Liver (tissue), 9 donors: ENCODE measurements around the gene KRTAP10-3. TPM values are rescaled to one million over a fixed set of nuclear protein-coding genes. Genes with fewer than 3 reads are reported as not detected.

Experiments
- DNase-seq: peaks from one replicate; pipeline ENCODE4 v3.0.0-alpha.2; 2017; ENCODE audit warnings: low spot score
- H3K27ac ChIP-seq, 2 donors: one replicate each; pipeline ENCODE4 v1.7.0; 2013; ENCODE audit warnings: inconsistent platforms in 2 of 2, low read length in 2 of 2, control low read depth in 1 of 2, low read depth in 1 of 2, mild to moderate bottlenecking in 1 of 2
- H3K27me3 ChIP-seq, 4 donors: one replicate each; pipeline versions ENCODE4 v1.6.1 to v1.7.0; 2013; ENCODE audit warnings: low read length in 3 of 4, inconsistent platforms in 1 of 4, mild to moderate bottlenecking in 1 of 4, moderate library complexity in 1 of 4; ENCODE audit not compliant: control insufficient read depth in 4 of 4, insufficient read depth in 4 of 4
- H3K36me3 ChIP-seq, 4 donors: one replicate each; pipeline versions ENCODE4 v1.6.1 to v1.7.0; 2013; ENCODE audit warnings: low read length in 3 of 4, mild to moderate bottlenecking in 3 of 4, low read depth in 1 of 4, moderate library complexity in 1 of 4; ENCODE audit not compliant: control insufficient read depth in 4 of 4, insufficient read depth in 3 of 4
- H3K4me1 ChIP-seq, 4 donors: one replicate each; pipeline versions ENCODE4 v1.6.1 to v1.7.0; 2013; ENCODE audit warnings: low read length in 3 of 4, mild to moderate bottlenecking in 3 of 4, moderate library complexity in 1 of 4; ENCODE audit not compliant: control insufficient read depth in 4 of 4, insufficient read depth in 4 of 4
- H3K4me3 ChIP-seq, 3 donors: one replicate each; pipeline versions ENCODE4 v1.6.1 to v1.7.0; 2013; ENCODE audit warnings: low read length in 3 of 3, control low read depth in 1 of 3, low read depth in 1 of 3, mild to moderate bottlenecking in 1 of 3
- H3K9ac ChIP-seq, 2 donors: one replicate each; pipeline ENCODE4 v1.7.0; 2013; ENCODE audit warnings: low read length in 2 of 2, mild to moderate bottlenecking in 2 of 2, moderate library complexity in 2 of 2, control low read depth in 1 of 2, low read depth in 1 of 2
- H3K9me3 ChIP-seq, 4 donors: one replicate each; pipeline versions ENCODE4 v1.6.1 to v1.7.0; 2013; ENCODE audit warnings: low read length in 3 of 4; ENCODE audit not compliant: control insufficient read depth in 4 of 4
- ATF3 ChIP-seq: IDR thresholded peaks from 2 replicates; pipeline ENCODE4 v1.6.1; 2016; ENCODE audit warnings: antibody characterized with exemption
- EGR1 ChIP-seq, 2 donors: IDR thresholded peaks; 2 replicates each; pipeline ENCODE4 v1.6.1; 2016 to 2018; ENCODE audit warnings: antibody characterized with exemption in 2 of 2, low read depth in 2 of 2
- FOXA2 ChIP-seq: IDR thresholded peaks from 2 replicates; pipeline ENCODE4 v1.6.1; 2016; ENCODE audit warnings: antibody characterized with exemption
- GABPA ChIP-seq, 2 donors: IDR thresholded peaks in 1 of 2; conservative IDR thresholded peaks in 1 of 2; 2 replicates each; pipeline ENCODE4 v1.6.1; 2016; ENCODE audit warnings: antibody characterized with exemption in 2 of 2, mild to moderate bottlenecking in 1 of 2, moderate library complexity in 1 of 2
- HNF4A ChIP-seq, 2 donors: conservative IDR thresholded peaks; 2 replicates each; pipeline ENCODE4 v1.6.1; 2016; ENCODE audit warnings: antibody characterized with exemption in 2 of 2, mild to moderate bottlenecking in 2 of 2
- JUND ChIP-seq, 2 donors: IDR thresholded peaks; 2 replicates each; pipeline ENCODE4 v1.6.1; 2016; ENCODE audit warnings: antibody characterized with exemption in 2 of 2
- RAD21 ChIP-seq, 2 donors: IDR thresholded peaks; 2 replicates each; pipeline ENCODE4 v1.6.1; 2016; ENCODE audit warnings: antibody characterized with exemption in 2 of 2, mild to moderate bottlenecking in 2 of 2
- WGBS: extraction: QIAGEN DNeasy Blood & Tissue Kit; methylation state at CpG from one replicate; pipeline ENCODE4 v1.1.7; 2013; 5-methylcytosine and 5-hydroxymethylcytosine counted together
- polyA plus RNA-seq, 2 donors: library from polyadenylated mRNA; stranded (reverse) in 1 of 2; unstranded in 1 of 2; fragments of 200-250 nt in 1 of 2; fragments of >200 nt in 1 of 2; fragmentation: Nextera tagmentation in 1 of 2; extraction: Ambion mirVana in 1 of 2; gene quantifications; one replicate each; pipeline versions ENCODE4 v1.2.1 to v1.2.3, GENCODE V29; 2013 to 2015
- total RNA-seq, 2 donors: library from RNA; depleted of rRNA; stranded (reverse); fragments of >200 nt; gene quantifications; one replicate each; pipeline ENCODE4 v1.2.3, GENCODE V29; 2014
- TF ChIP-seq, protein P1 (sequence below): IDR thresholded peaks from 2 replicates; pipeline ENCODE4 v1.6.1; 2016; ENCODE audit warnings: antibody characterized with exemption, mild to moderate bottlenecking
- TF ChIP-seq, protein P2 (sequence below): IDR thresholded peaks from 2 replicates; pipeline ENCODE4 v1.6.1; 2016; ENCODE audit warnings: antibody characterized with exemption
- donor health status: healthy.
- donor health status: healthy.
- donor health status: healthy.
- donor health status: healthy.
- donor health status: healthy.

Gene KRTAP10-3
- total and polyA plus RNA-seq, 4 donors, result not detected

DNA sequence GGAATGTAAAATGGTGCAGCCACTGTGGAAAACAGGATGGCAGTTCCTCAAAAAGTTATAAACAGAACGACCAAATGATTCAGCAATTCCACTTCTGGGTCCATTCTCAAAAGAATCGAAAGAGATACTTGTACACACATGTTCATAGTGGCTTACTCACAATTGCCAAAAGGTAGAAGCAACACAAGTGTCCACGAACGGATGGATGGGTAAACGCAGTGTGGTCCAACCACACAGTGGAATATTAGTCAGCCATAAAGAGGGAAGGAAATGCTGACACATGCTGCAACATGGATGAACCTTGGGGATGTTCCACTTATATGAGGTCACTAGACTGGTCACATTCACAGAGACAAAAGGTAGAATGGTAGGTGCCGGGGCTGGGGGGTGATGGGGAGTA, 23.9 kb downstream of the KRTAP10-3 start:
- no peak overlapping the region for H3K4me3 ChIP-seq
- H3K4me1 ChIP-seq, result no peaks in the 10 kb centered on the region
- TF ChIP-seq, protein P1, sequence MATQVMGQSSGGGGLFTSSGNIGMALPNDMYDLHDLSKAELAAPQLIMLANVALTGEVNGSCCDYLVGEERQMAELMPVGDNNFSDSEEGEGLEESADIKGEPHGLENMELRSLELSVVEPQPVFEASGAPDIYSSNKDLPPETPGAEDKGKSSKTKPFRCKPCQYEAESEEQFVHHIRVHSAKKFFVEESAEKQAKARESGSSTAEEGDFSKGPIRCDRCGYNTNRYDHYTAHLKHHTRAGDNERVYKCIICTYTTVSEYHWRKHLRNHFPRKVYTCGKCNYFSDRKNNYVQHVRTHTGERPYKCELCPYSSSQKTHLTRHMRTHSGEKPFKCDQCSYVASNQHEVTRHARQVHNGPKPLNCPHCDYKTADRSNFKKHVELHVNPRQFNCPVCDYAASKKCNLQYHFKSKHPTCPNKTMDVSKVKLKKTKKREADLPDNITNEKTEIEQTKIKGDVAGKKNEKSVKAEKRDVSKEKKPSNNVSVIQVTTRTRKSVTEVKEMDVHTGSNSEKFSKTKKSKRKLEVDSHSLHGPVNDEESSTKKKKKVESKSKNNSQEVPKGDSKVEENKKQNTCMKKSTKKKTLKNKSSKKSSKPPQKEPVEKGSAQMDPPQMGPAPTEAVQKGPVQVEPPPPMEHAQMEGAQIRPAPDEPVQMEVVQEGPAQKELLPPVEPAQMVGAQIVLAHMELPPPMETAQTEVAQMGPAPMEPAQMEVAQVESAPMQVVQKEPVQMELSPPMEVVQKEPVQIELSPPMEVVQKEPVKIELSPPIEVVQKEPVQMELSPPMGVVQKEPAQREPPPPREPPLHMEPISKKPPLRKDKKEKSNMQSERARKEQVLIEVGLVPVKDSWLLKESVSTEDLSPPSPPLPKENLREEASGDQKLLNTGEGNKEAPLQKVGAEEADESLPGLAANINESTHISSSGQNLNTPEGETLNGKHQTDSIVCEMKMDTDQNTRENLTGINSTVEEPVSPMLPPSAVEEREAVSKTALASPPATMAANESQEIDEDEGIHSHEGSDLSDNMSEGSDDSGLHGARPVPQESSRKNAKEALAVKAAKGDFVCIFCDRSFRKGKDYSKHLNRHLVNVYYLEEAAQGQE, result no peak
- no peak for TF ChIP-seq JUND (IDR thresholded peaks at IDR 0.05)
- H3K36me3 ChIP-seq, result no peaks in the 10 kb centered on the region
- no peak for DNase-seq
- 94% methylated on average over 6 of the region's 6 CpGs for WGBS
- no peak overlapping the region for H3K27ac ChIP-seq
- H3K9me3 ChIP-seq, result no peaks in the 10 kb centered on the region
- H3K27me3 ChIP-seq, result no peaks in the 10 kb centered on the region
- H3K9ac ChIP-seq, result no peak overlapping the region

GRCh38 chr21:44533891-44534627, 24.5 kb downstream of the KRTAP10-3 start:
- DNase-seq, result no peak

GRCh38 chr21:44533121-44533890, 25.3 kb downstream of the KRTAP10-3 start:
- H3K4me3 ChIP-seq, result no peak overlapping the region
- WGBS, result 92% methylated on average over 37 of the region's 37 CpGs
- no peaks in the 10 kb centered on the region for H3K9me3 ChIP-seq
- H3K9ac ChIP-seq, result no peak overlapping the region
- DNase-seq, result no peak
- no peaks in the 10 kb centered on the region for H3K27me3 ChIP-seq
- no peak overlapping the region for H3K27ac ChIP-seq
- H3K4me1 ChIP-seq, result no peaks in the 10 kb centered on the region
- H3K36me3 ChIP-seq, result no peaks in the 10 kb centered on the region
- TF ChIP-seq HNF4A (conservative IDR thresholded peaks at IDR 0.05), result no peak
- TF ChIP-seq, protein P1, result no peak
- TF ChIP-seq ATF3, result no peak
- no peak for TF ChIP-seq EGR1 (IDR thresholded peaks at IDR 0.05; ENCODE audit: low read depth in 2 of 2)
- no peak for TF ChIP-seq RAD21 (IDR thresholded peaks at IDR 0.05)
- no peak for TF ChIP-seq FOXA2
- no peak for TF ChIP-seq GABPA (IDR thresholded peaks at IDR 0.05 in 1 of 2, conservative IDR thresholded peaks at IDR 0.05 in 1 of 2)
- TF ChIP-seq JUND (IDR thresholded peaks at IDR 0.05), result no peak

More at GRCh38 chr21:44533891-44534627, 24.5 kb downstream of the KRTAP10-3 start:
- no peak overlapping the region for H3K27ac ChIP-seq
- TF ChIP-seq RAD21 (IDR thresholded peaks at IDR 0.05), result no peak
- TF ChIP-seq, protein P2, sequence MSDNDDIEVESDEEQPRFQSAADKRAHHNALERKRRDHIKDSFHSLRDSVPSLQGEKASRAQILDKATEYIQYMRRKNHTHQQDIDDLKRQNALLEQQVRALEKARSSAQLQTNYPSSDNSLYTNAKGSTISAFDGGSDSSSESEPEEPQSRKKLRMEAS, result no peak
- H3K9me3 ChIP-seq, result no peaks in the 10 kb centered on the region
- H3K4me1 ChIP-seq, result no peaks in the 10 kb centered on the region
- no peaks in the 10 kb centered on the region for H3K27me3 ChIP-seq
- no peak overlapping the region for H3K9ac ChIP-seq
- no peak overlapping the region for H3K4me3 ChIP-seq
- 86% methylated on average over 21 of the region's 21 CpGs for WGBS
- H3K36me3 ChIP-seq, result no peaks in the 10 kb centered on the region
